Skeletal muscle cell (primary cell): Measurements from ENCODE around the gene ZAR1.

Experiments used
- DNase-seq: peaks from one replicate; pipeline ENCODE4 v3.0.0-alpha.2; 2010; ENCODE audit warnings: low read depth
- H3K4me3 ChIP-seq: 2 replicates; pipeline ENCODE4 v1.5.1; 2011; ENCODE audit warnings: low read depth, mild to moderate bottlenecking, control low read depth, low read length, moderate library complexity

The ZAR1 gene

GRCh38 chr4:48483777-48484493 is 6.1 kb upstream of the ZAR1 start:
- no peak overlapping the region for H3K4me3 ChIP-seq
- DNase-seq: no peak

- DNase-seq: no peak
- no peak overlapping the region for H3K4me3 ChIP-seq
Observed at GRCh38 chr4:48484494-48485168, 5.4 kb upstream of the ZAR1 start.

GRCh38 chr4:48489683-48490011 is 405 bp upstream of the ZAR1 start:
- no peak for DNase-seq
- no peak overlapping the region for H3K4me3 ChIP-seq

GRCh38 chr4:48490680-48491513 is 845 bp downstream of the ZAR1 start:
- DNase-seq: no peak
- H3K4me3 ChIP-seq: no peak overlapping the region

- H3K4me3 ChIP-seq: no peak overlapping the region
- no peak for DNase-seq
Observed at GRCh38 chr4:48491514-48492176, 1.6 kb downstream of the ZAR1 start.

- no peak for DNase-seq
Observed at GRCh38 chr4:48493452-48494100, 3.5 kb downstream of the ZAR1 start.

GRCh38 chr4:48495941-48496340 is 5.9 kb downstream of the ZAR1 start:
- no peak overlapping the region for H3K4me3 ChIP-seq
- DNase-seq: no peak

More at GRCh38 chr4:48493452-48494100, 3.5 kb downstream of the ZAR1 start:
- no peak overlapping the region for H3K4me3 ChIP-seq

- DNase-seq: no peak
- H3K4me3 ChIP-seq: no peak overlapping the region
Observed at GRCh38 chr4:48498895-48499294, 8.8 kb downstream of the ZAR1 start.

GRCh38 chr4:48499551-48500066 is 9.6 kb downstream of the ZAR1 start:
- H3K4me3 ChIP-seq: no peak overlapping the region
- DNase-seq: no peak

GRCh38 chr4:48503233-48504025 is 13.4 kb downstream of the ZAR1 start:
- no peak for DNase-seq
- H3K4me3 ChIP-seq: no peak overlapping the region

- no peak for DNase-seq
- H3K4me3 ChIP-seq: no peak overlapping the region
Observed at GRCh38 chr4:48504026-48504330, 13.9 kb downstream of the ZAR1 start.

- H3K4me3 ChIP-seq: no peak overlapping the region
- DNase-seq: no peak
Observed at GRCh38 chr4:48504352-48504751, 14.3 kb downstream of the ZAR1 start.

- H3K4me3 ChIP-seq: no peak overlapping the region
- no peak for DNase-seq
Observed at GRCh38 chr4:48506716-48507115, 16.7 kb downstream of the ZAR1 start.

- H3K4me3 ChIP-seq: no peak overlapping the region
- DNase-seq: no peak
Observed at GRCh38 chr4:48509543-48509942, 19.5 kb downstream of the ZAR1 start.

GRCh38 chr4:48518143-48518542 is 28.1 kb downstream of the ZAR1 start:
- DNase-seq: no peak
- H3K4me3 ChIP-seq: no peak overlapping the region

- no peak overlapping the region for H3K4me3 ChIP-seq
- no peak for DNase-seq
Observed at GRCh38 chr4:48526406-48526805, 36.4 kb downstream of the ZAR1 start.

GRCh38 chr4:48538358-48538757 is 48.3 kb downstream of the ZAR1 start:
- no peak for DNase-seq
- H3K4me3 ChIP-seq: no peak overlapping the region

- no peak for DNase-seq
- H3K4me3 ChIP-seq: no peak overlapping the region
Observed at GRCh38 chr4:48539597-48539996, 49.5 kb downstream of the ZAR1 start.

GRCh38 chr4:48542888-48543287 is 52.8 kb downstream of the ZAR1 start:
- no peak for DNase-seq
- H3K4me3 ChIP-seq: no peak overlapping the region
